ENCODE data around the gene NDUFB2. TPM values are rescaled to one million over a fixed set of nuclear protein-coding genes. Genes with fewer than 3 reads are reported as not detected.

NDUFB2 gene
- total and polyA plus RNA-seq, 2 donors (not counting 1 experiment from before 2014, with no cell fraction given): 67.9 to 171 TPM

GRCh38 chr7:140656548-140657515 lies 39.7 kb upstream of the NDUFB2 start:
- Histone ChIP-seq H4K20me1 (ENCODE audit: control insufficient read depth, insufficient read depth, low read length, poor library complexity, severe bottlenecking) (no peaks in the 10 kb centered on the region), H3K36me3 (replicated peaks in 1 of 2; ENCODE audit: control extremely low read depth in 1 of 2, control insufficient read depth in 1 of 2, extremely low read depth in 1 of 2, insufficient read depth in 2 of 2, low read length in 1 of 2) (no peaks in the 10 kb centered on the region), H3K4me2 (replicated peaks; ENCODE audit: low read depth, low read length, poor library complexity, severe bottlenecking) (peak overlapping the region; percentile 70), H3K4me1 (ENCODE audit: control insufficient read depth in 2 of 2, insufficient read depth in 2 of 2, low read length in 2 of 2) (peaks cover 15 to 19% of the 10 kb centered on the region in 2 donors), H3K4me3 (ENCODE audit: control extremely low read depth in 1 of 5, extremely low read depth in 1 of 5, insufficient read depth in 1 of 5, low read depth in 2 of 5, low read length in 4 of 5) (peak overlapping the region in 3 of 5 experiments; percentile 19 to 55 (median 54)), H3K27ac (ENCODE audit: low read length in 2 of 2) (peak overlapping the region; percentile 48 to 63), H3K79me2 (ENCODE audit: control insufficient read depth, insufficient read depth, low read length) (no peaks in the 10 kb centered on the region), H3K9me3 (ENCODE audit: control extremely low read depth in 1 of 3, control insufficient read depth in 2 of 3, insufficient read depth in 1 of 3, low read length in 2 of 3) (no peaks in the 10 kb centered on the region), H2AFZ (ENCODE audit: insufficient read depth, low read depth, low read length, poor library complexity, severe bottlenecking) (peak overlapping the region; percentile 86), H3K27me3 (replicated peaks in 1 of 4; ENCODE audit: control extremely low read depth in 1 of 4, control insufficient read depth in 3 of 4, insufficient read depth in 4 of 4, low read length in 3 of 4) (peaks cover 0 to 4% (median 0%) of the 10 kb centered on the region in 4 experiments), H3K9ac (ENCODE audit: low read length) (peak overlapping the region; percentile 61)
- peak overlapping the region; percentile 95 for H3K27ac Mint-ChIP-seq
- ATAC-seq (ENCODE audit: low read depth) (peak; percentile 91), DNase-seq (peak; percentile 68)
- intact Hi-C loops (cut with micrococcal nuclease): loop anchor here (2.0 kb wide), 2 partner anchors 16 to 178 kb away; partner anchors contain the start of genes ADCK2 and MKRN1
- CTCF ChIA-PET: interaction anchor here (0.6 to 2.9 kb wide), 8 partner anchors 10 to 354 kb away, joined by 3 to 20 read pairs (median 6); no protein-coding TSS in a partner anchor
- H3K4me3 Mint-ChIP-seq: peak overlapping the region; percentile 90
- WGBS (ENCODE audit: insufficient coverage): 62% methylated on average over 9 of the region's 11 CpGs
- TF ChIP-seq CTCF (IDR thresholded peaks at IDR 0.05) (no peak), EZH2 (IDR thresholded peaks at IDR 0.05; ENCODE audit: borderline replicate concordance, insufficient read depth, low read depth, low read length, poor library complexity, severe bottlenecking) (no peak)
- peaks cover 22% of the 10 kb centered on the region for H3K4me1 Mint-ChIP-seq
- no peaks in the 10 kb centered on the region for H3K27me3 Mint-ChIP-seq
- POLR2A ChIA-PET: no interaction called here
- H3K9me3 Mint-ChIP-seq (ENCODE audit: insufficient read depth): no peaks in the 10 kb centered on the region
